HCT116 (cell line): ENCODE results near the gene PXMP2. TPM values are rescaled to one million over a fixed set of nuclear protein-coding genes. Genes with fewer than 3 reads are reported as not detected.

Source experiments
- ATAC-seq: fragments of 200-7000 bp; cut with Tn5 transposase; 2 replicates; pipeline ENCODE4 v1.9.1; 2020; ENCODE audit warnings: mild to moderate bottlenecking, moderate library complexity
- BruUV-seq: library from RNA; stranded (reverse); fragments of 400-500 nt; replicated peaks from 2 replicates; lab custom pipeline; 2021; lab: Mats Ljungman, UMichigan
- CTCF ChIA-PET: fragments of 300-600 bp; sonication (Branson Sonifier 250); formaldehyde crosslinking; loops from one replicate; lab custom pipeline; 2021; ENCODE audit warnings: antibody characterized with exemption; lab: Charles Lee
- POLR2A ChIA-PET: fragments of 300-600, 350-600 bp; sonication (Branson Sonifier 250); formaldehyde crosslinking; loops from one replicate; lab custom pipeline; 2021; ENCODE audit warnings: antibody characterized with exemption; lab: Charles Lee
- RAD21 ChIA-PET, 2 experiments: fragments of 300-600 bp; sonication (Branson Sonifier 250); formaldehyde crosslinking; loops; one replicate each; lab custom pipeline; 2023; ENCODE audit warnings: low total read pairs in 2 of 2; ENCODE audit not compliant: uncharacterized antibody in 2 of 2, unreplicated experiment in 2 of 2, low non-redundant PET in 1 of 2; lab: Charles Lee
- DNase-seq: peaks from one replicate; pipeline ENCODE4 v3.0.0-alpha.2; 2010; ENCODE audit warnings: low read depth, low spot score
- H2AFZ ChIP-seq: fragments of 200-600 bp; shearing (Covaris generic), sonication (generic); 2 replicates; pipeline ENCODE4 v1.6.1; 2017; ENCODE audit warnings: low read depth, mixed run types, mixed read lengths, antibody characterized with exemption, low read length; ENCODE audit not compliant: poor library complexity, severe bottlenecking
- H3K27ac ChIP-seq: 2 replicates; pipeline ENCODE4 v1.5.1; 2012; ENCODE audit warnings: low read depth, low read length
- H3K27me3 ChIP-seq: fragments of 200-600 bp; sonication (generic); 2 replicates; pipeline ENCODE4 v1.6.1; 2016; ENCODE audit warnings: mixed run types, low read length, mixed read lengths; ENCODE audit not compliant: insufficient read depth
- H3K36me3 ChIP-seq, 2 experiments: fragments of 200-500 bp in 1 of 2; fragments of 200-600 bp in 1 of 2; sonication (Bioruptor generic) in 1 of 2; sonication (generic) in 1 of 2; 2 replicates each; pipeline versions ENCODE4 v1.5.1 to v1.6.1; 2014 to 2016; ENCODE audit warnings: low read length in 2 of 2, inconsistent platforms in 1 of 2, mixed read lengths in 1 of 2, mixed run types in 1 of 2; ENCODE audit not compliant: insufficient read depth in 2 of 2, control insufficient read depth in 1 of 2
- H3K4me1 ChIP-seq, 2 experiments: fragments of 200-600 bp in 1 of 2; sonication (generic) in 1 of 2; 2 replicates each; pipeline versions ENCODE4 v1.5.1 to v1.6.1; 2012 to 2017; ENCODE audit warnings: low read length in 2 of 2, inconsistent platforms in 1 of 2, mild to moderate bottlenecking in 1 of 2, mixed read lengths in 1 of 2, mixed run types in 1 of 2, moderate library complexity in 1 of 2; ENCODE audit not compliant: insufficient read depth in 2 of 2, control insufficient read depth in 1 of 2
- H3K4me2 ChIP-seq: fragments of 200-600 bp; sonication (generic); 2 replicates; pipeline ENCODE4 v1.6.1; 2017; ENCODE audit warnings: mixed run types, low read length, mixed read lengths
- H3K4me3 ChIP-seq, 2 experiments: fragments of 200-600 bp in 1 of 2; sonication (generic) in 1 of 2; replicated peaks in 1 of 2; 2 replicates each; pipeline ENCODE4 v1.5.1; 2011 to 2016; ENCODE audit warnings: low read length in 2 of 2, control low read depth in 1 of 2, low read depth in 1 of 2, mild to moderate bottlenecking in 1 of 2, mixed read lengths in 1 of 2, mixed run types in 1 of 2
- H3K79me2 ChIP-seq: fragments of 200-600 bp; sonication (generic); 2 replicates; pipeline ENCODE4 v1.6.1; 2017; ENCODE audit warnings: mild to moderate bottlenecking, mixed run types, low read length, moderate library complexity, mixed read lengths; ENCODE audit not compliant: insufficient read depth
- H3K9ac ChIP-seq: fragments of 200-600 bp; sonication (generic); 2 replicates; pipeline ENCODE4 v1.6.1; 2016; ENCODE audit warnings: low read length, mixed read lengths
- H3K9me2 ChIP-seq: fragments of 200-600 bp; sonication (generic), shearing (Covaris generic); 2 replicates; pipeline ENCODE4 v1.6.1; 2017; ENCODE audit warnings: mixed run types, mild to moderate bottlenecking, moderate library complexity; ENCODE audit not compliant: insufficient read depth
- H3K9me3 ChIP-seq, 2 experiments: fragments of 200-500 bp in 1 of 2; fragments of 200-600 bp in 1 of 2; sonication (Bioruptor generic) in 1 of 2; sonication (generic) in 1 of 2; 2 replicates each; pipeline ENCODE4 v1.6.1; 2014 to 2017; ENCODE audit warnings: low read length in 2 of 2, mixed read lengths in 2 of 2, inconsistent platforms in 1 of 2, low read depth in 1 of 2, mild to moderate bottlenecking in 1 of 2, mixed run types in 1 of 2, moderate library complexity in 1 of 2; ENCODE audit not compliant: control insufficient read depth in 1 of 2, insufficient read depth in 1 of 2
- H4K20me1 ChIP-seq: fragments of 200-600 bp; sonication (generic), shearing (Covaris generic); 2 replicates; pipeline ENCODE4 v1.6.1; 2017; ENCODE audit warnings: mixed run types, mild to moderate bottlenecking, moderate library complexity; ENCODE audit not compliant: insufficient read depth
- CBX3 ChIP-seq: IDR thresholded peaks from 2 replicates; pipeline ENCODE4 v1.6.1; 2012; ENCODE audit warnings: low read depth
- EZH2 ChIP-seq: fragments of 200-600 bp; sonication (generic); IDR thresholded peaks from 2 replicates; pipeline ENCODE4 v1.6.1; 2017; ENCODE audit warnings: antibody characterized with exemption, mixed run types
- FOSL1 ChIP-seq: IDR thresholded peaks from 2 replicates; pipeline ENCODE4 v1.6.1; 2012; ENCODE audit warnings: low read depth
- POLR2A ChIP-seq: IDR thresholded peaks from 2 replicates; pipeline ENCODE4 v1.7.0; 2011; ENCODE audit warnings: borderline replicate concordance; ENCODE audit not compliant: insufficient read depth, insufficient read length; ENCODE audit errors: extremely low read depth
- POLR2AphosphoS5 ChIP-seq: IDR thresholded peaks from 2 replicates; pipeline ENCODE4 v1.6.1; 2011; ENCODE audit warnings: mild to moderate bottlenecking, low read depth, low read length, moderate library complexity
- RAD21 ChIP-seq: IDR thresholded peaks from 2 replicates; pipeline ENCODE4 v1.6.1; 2012; ENCODE audit warnings: low read depth, mild to moderate bottlenecking
- SIN3A ChIP-seq: IDR thresholded peaks from 2 replicates; pipeline ENCODE4 v1.6.1; 2012; ENCODE audit warnings: low read depth
- SRF ChIP-seq: IDR thresholded peaks from 2 replicates; pipeline ENCODE4 v1.6.1; 2012; ENCODE audit warnings: low read depth
- YY1 ChIP-seq: IDR thresholded peaks from 2 replicates; pipeline ENCODE4 v1.6.1; 2011; ENCODE audit warnings: low read length, low read depth, moderate library complexity, mild to moderate bottlenecking; ENCODE audit not compliant: insufficient replicate concordance; ENCODE audit errors: extremely low read depth
- ZBTB33 ChIP-seq: IDR thresholded peaks from 2 replicates; pipeline ENCODE4 v1.6.1; 2011; ENCODE audit warnings: mild to moderate bottlenecking, low read length, moderate library complexity; ENCODE audit not compliant: insufficient replicate concordance; ENCODE audit errors: extremely low read depth
- ZFX ChIP-seq: fragments of 450-650 bp; IDR thresholded peaks from 2 replicates; pipeline ENCODE4 v1.6.1; 2017
- ZNF274 ChIP-seq: fragments of 200-500 bp; sonication (Bioruptor generic); IDR thresholded peaks from 2 replicates; pipeline ENCODE4 v1.6.1; 2014; ENCODE audit warnings: mild to moderate bottlenecking, low read depth, low read length, inconsistent platforms
- intact Hi-C: fragments of 100-400 bp; cut with micrococcal nuclease; formaldehyde crosslinking; loops from 2 replicates; pipeline ENCODE4 v1.10.0; 2022
- total RNA-seq: library from RNA; stranded (reverse); gene quantifications from one replicate; pipeline ENCODE4 v1.2.1, GENCODE V29; 2021; ENCODE audit not compliant: unreplicated experiment
- TF ChIP-seq, protein P1 (sequence below): IDR thresholded peaks from 2 replicates; pipeline ENCODE4 v1.6.1; 2012; ENCODE audit warnings: low read depth
- TF ChIP-seq, protein P2 (sequence below), 3 experiments: fragments of 200-600 bp in 1 of 3; sonication (generic) in 1 of 3; IDR thresholded peaks in 2 of 3; conservative IDR thresholded peaks in 1 of 3; 2 replicates each; pipeline ENCODE4 v1.5.1; 2012 to 2017; ENCODE audit warnings: low read depth in 2 of 3, low read length in 2 of 3, antibody characterized with exemption in 1 of 3, borderline replicate concordance in 1 of 3, control low read depth in 1 of 3, mild to moderate bottlenecking in 1 of 3, mixed read lengths in 1 of 3, mixed run types in 1 of 3, moderate library complexity in 1 of 3; ENCODE audit not compliant: insufficient read depth in 1 of 3

The PXMP2 gene
- total RNA-seq, 1 experiment from 2014 or later, result 30.9 TPM

- no peaks in the 10 kb centered on the region for H3K4me1 ChIP-seq
- intact Hi-C loops, result no loop called here
- no peak for TF ChIP-seq ZFX
- TF ChIP-seq CBX3, result no peak
- TF ChIP-seq, protein P1, sequence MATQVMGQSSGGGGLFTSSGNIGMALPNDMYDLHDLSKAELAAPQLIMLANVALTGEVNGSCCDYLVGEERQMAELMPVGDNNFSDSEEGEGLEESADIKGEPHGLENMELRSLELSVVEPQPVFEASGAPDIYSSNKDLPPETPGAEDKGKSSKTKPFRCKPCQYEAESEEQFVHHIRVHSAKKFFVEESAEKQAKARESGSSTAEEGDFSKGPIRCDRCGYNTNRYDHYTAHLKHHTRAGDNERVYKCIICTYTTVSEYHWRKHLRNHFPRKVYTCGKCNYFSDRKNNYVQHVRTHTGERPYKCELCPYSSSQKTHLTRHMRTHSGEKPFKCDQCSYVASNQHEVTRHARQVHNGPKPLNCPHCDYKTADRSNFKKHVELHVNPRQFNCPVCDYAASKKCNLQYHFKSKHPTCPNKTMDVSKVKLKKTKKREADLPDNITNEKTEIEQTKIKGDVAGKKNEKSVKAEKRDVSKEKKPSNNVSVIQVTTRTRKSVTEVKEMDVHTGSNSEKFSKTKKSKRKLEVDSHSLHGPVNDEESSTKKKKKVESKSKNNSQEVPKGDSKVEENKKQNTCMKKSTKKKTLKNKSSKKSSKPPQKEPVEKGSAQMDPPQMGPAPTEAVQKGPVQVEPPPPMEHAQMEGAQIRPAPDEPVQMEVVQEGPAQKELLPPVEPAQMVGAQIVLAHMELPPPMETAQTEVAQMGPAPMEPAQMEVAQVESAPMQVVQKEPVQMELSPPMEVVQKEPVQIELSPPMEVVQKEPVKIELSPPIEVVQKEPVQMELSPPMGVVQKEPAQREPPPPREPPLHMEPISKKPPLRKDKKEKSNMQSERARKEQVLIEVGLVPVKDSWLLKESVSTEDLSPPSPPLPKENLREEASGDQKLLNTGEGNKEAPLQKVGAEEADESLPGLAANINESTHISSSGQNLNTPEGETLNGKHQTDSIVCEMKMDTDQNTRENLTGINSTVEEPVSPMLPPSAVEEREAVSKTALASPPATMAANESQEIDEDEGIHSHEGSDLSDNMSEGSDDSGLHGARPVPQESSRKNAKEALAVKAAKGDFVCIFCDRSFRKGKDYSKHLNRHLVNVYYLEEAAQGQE, result no peak
- TF ChIP-seq POLR2A, result no peak
- TF ChIP-seq FOSL1, result no peak
- TF ChIP-seq YY1, result no peak
- TF ChIP-seq, protein P2, sequence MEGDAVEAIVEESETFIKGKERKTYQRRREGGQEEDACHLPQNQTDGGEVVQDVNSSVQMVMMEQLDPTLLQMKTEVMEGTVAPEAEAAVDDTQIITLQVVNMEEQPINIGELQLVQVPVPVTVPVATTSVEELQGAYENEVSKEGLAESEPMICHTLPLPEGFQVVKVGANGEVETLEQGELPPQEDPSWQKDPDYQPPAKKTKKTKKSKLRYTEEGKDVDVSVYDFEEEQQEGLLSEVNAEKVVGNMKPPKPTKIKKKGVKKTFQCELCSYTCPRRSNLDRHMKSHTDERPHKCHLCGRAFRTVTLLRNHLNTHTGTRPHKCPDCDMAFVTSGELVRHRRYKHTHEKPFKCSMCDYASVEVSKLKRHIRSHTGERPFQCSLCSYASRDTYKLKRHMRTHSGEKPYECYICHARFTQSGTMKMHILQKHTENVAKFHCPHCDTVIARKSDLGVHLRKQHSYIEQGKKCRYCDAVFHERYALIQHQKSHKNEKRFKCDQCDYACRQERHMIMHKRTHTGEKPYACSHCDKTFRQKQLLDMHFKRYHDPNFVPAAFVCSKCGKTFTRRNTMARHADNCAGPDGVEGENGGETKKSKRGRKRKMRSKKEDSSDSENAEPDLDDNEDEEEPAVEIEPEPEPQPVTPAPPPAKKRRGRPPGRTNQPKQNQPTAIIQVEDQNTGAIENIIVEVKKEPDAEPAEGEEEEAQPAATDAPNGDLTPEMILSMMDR (IDR thresholded peaks at IDR 0.05 in 2 of 3, conservative IDR thresholded peaks at IDR 0.05 in 1 of 3; ENCODE audit: borderline replicate concordance in 1 of 3, insufficient read depth in 1 of 3, low read depth in 2 of 3, low read length in 2 of 3), result no peak
- TF ChIP-seq SRF, result no peak
- no peak for TF ChIP-seq ZNF274
- TF ChIP-seq EZH2, result no peak
- TF ChIP-seq POLR2AphosphoS5, result no peak
- no peak for TF ChIP-seq SIN3A
- TF ChIP-seq ZBTB33, result no peak
- no peak for TF ChIP-seq RAD21
- H3K36me3 ChIP-seq, result peaks cover 10 to 17% of the 10 kb centered on the region in 2 experiments; a peak in 2 of 4 replicates
- no peak overlapping the region for H2AFZ ChIP-seq
- CTCF ChIA-PET, result no interaction called here
- H3K27ac ChIP-seq, result no peak overlapping the region
- no peak overlapping the region for H3K9ac ChIP-seq
- DNase-seq (no peak), ATAC-seq (no peak)
- H3K4me2 ChIP-seq, result no peak overlapping the region
- H3K4me3 ChIP-seq, result no peak overlapping the region
- no peaks in the 10 kb centered on the region for H3K9me3 ChIP-seq
- H4K20me1 ChIP-seq, result no peaks in the 10 kb centered on the region
- no TSS peak for BruUV-seq
- peaks cover 5% of the 10 kb centered on the region for H3K79me2 ChIP-seq
- RAD21 ChIA-PET, result no interaction called here
- no peaks in the 10 kb centered on the region for H3K27me3 ChIP-seq
- no peaks in the 10 kb centered on the region for H3K9me2 ChIP-seq
- POLR2A ChIA-PET, result no interaction called here
Measured at GRCh38 chr12:132698341-132698740, 11.0 kb downstream of the PXMP2 start.
